Panc1 (cell line): ENCODE data around the gene SPATS2L. TPM values are rescaled to one million over a fixed set of nuclear protein-coding genes. Genes with fewer than 3 reads are reported as not detected.

ENCODE experiments used
- ATAC-seq: fragments of 200-7000 bp; cut with Tn5 transposase; 2 replicates; pipeline ENCODE4 v1.9.1; 2020; ENCODE audit warnings: mild to moderate bottlenecking, moderate library complexity
- BruUV-seq: library from RNA; stranded (reverse); fragments of 400-500 nt; replicated peaks from 2 replicates; lab custom pipeline; 2021; lab: Mats Ljungman, UMichigan
- CTCF ChIA-PET: fragments of 300-600 bp; sonication (Branson Sonifier 250); formaldehyde crosslinking; loops from one replicate; lab custom pipeline; 2022; ENCODE audit warnings: antibody characterized with exemption; lab: Charles Lee
- POLR2A ChIA-PET: fragments of 300-600 bp; sonication (Branson Sonifier 250); formaldehyde crosslinking; loops from one replicate; lab custom pipeline; 2022; ENCODE audit warnings: antibody characterized with exemption; lab: Charles Lee
- DNase-seq: peaks from one replicate; pipeline ENCODE4 v3.0.0-alpha.2; 2010; ENCODE audit warnings: low read depth, low spot score
- H3K27ac ChIP-seq: 2 replicates; pipeline ENCODE4 v1.5.1; 2011; ENCODE audit warnings: mild to moderate bottlenecking, low read length, inconsistent platforms
- H3K27me3 ChIP-seq: fragments of 200-500 bp; sonication (Bioruptor generic); 2 replicates; pipeline ENCODE4 v1.6.0; 2014; ENCODE audit warnings: low read length, inconsistent platforms; ENCODE audit not compliant: control insufficient read depth, insufficient read depth
- H3K36me3 ChIP-seq: fragments of 200-500 bp; sonication (Bioruptor generic); 2 replicates; pipeline ENCODE4 v1.5.1; 2014; ENCODE audit warnings: inconsistent platforms, mild to moderate bottlenecking, low read length, moderate library complexity; ENCODE audit not compliant: control insufficient read depth, insufficient read depth
- H3K4me1 ChIP-seq: 2 replicates; pipeline ENCODE4 v1.5.1; 2011; ENCODE audit warnings: inconsistent platforms, mild to moderate bottlenecking, low read length, moderate library complexity; ENCODE audit not compliant: control insufficient read depth, insufficient read depth
- H3K4me3 ChIP-seq, 2 experiments: 2 replicates each; pipeline ENCODE4 v1.5.1; 2011 to 2012; ENCODE audit warnings: low read depth in 2 of 2, low read length in 2 of 2, mild to moderate bottlenecking in 2 of 2, inconsistent platforms in 1 of 2, moderate library complexity in 1 of 2
- H3K9me3 ChIP-seq: fragments of 200-500 bp; sonication (Bioruptor generic); 2 replicates; pipeline ENCODE4 v1.5.1; 2014; ENCODE audit warnings: low read depth, mild to moderate bottlenecking, inconsistent platforms, low read length, moderate library complexity; ENCODE audit not compliant: control insufficient read depth, insufficient read depth
- CTCF ChIP-seq: fragments of 450-650 bp; IDR thresholded peaks from 2 replicates; pipeline ENCODE4 v1.5.1; 2017; ENCODE audit warnings: mild to moderate bottlenecking
- POLR2AphosphoS5 ChIP-seq: IDR thresholded peaks from 2 replicates; pipeline ENCODE4 v1.6.1; 2012; ENCODE audit warnings: mild to moderate bottlenecking, low read depth, low read length, moderate library complexity
- REST ChIP-seq, 2 experiments: IDR thresholded peaks; 2 replicates each; pipeline ENCODE4 v1.6.1; 2011 to 2012; ENCODE audit warnings: low read depth in 2 of 2, control low read depth in 1 of 2, low read length in 1 of 2, mild to moderate bottlenecking in 1 of 2, moderate library complexity in 1 of 2; ENCODE audit not compliant: insufficient read depth in 1 of 2
- SIN3A ChIP-seq: IDR thresholded peaks from 2 replicates; pipeline ENCODE4 v1.6.1; 2012; ENCODE audit warnings: low read depth, mild to moderate bottlenecking, low read length, moderate library complexity, borderline replicate concordance; ENCODE audit not compliant: insufficient read depth
- TCF7L2 ChIP-seq: IDR thresholded peaks from 2 replicates; pipeline ENCODE4 v1.6.1; 2011; ENCODE audit warnings: mild to moderate bottlenecking, low read depth, low read length, inconsistent platforms
- in situ Hi-C: cut with HindIII; loops from 2 replicates; pipeline ENCODE4 v1.10.0; 2016; ENCODE audit warnings: low sequenced_read_pairs, low pct_unique_long_range_greater_than_20kb
- intact Hi-C: fragments of 100-400 bp; cut with micrococcal nuclease; formaldehyde crosslinking; loops from one replicate; pipeline ENCODE4 v1.10.0; 2022; ENCODE audit not compliant: unreplicated experiment
- total RNA-seq: library from RNA; stranded (reverse); gene quantifications from one replicate; pipeline ENCODE4 v1.2.1, GENCODE V29; 2021; ENCODE audit not compliant: unreplicated experiment

Gene SPATS2L
- total RNA-seq, 1 experiment from 2014 or later, result 282 TPM

GRCh38 chr2:200492656-200493055 is 186.2 kb downstream of the SPATS2L start:
- no peaks in the 10 kb centered on the region for H3K9me3 ChIP-seq
- ATAC-seq (no peak), DNase-seq (no peak)
- H3K36me3 ChIP-seq, result peaks cover 3% of the 10 kb centered on the region; the same call in 1 of the 2 replicates
- no peak overlapping the region for H3K4me3 ChIP-seq
- in situ Hi-C loops (no loop called here), intact Hi-C loops (no loop called here)
- no TSS peak for BruUV-seq
- H3K27me3 ChIP-seq, result no peaks in the 10 kb centered on the region
- no peak overlapping the region for H3K27ac ChIP-seq
- CTCF ChIA-PET, result no interaction called here
- TF ChIP-seq POLR2AphosphoS5 (no peak), SIN3A (no peak), REST (IDR thresholded peaks at IDR 0.05; ENCODE audit: insufficient read depth in 1 of 2, low read depth in 2 of 2, low read length in 1 of 2) (no peak), TCF7L2 (no peak), CTCF (no peak)
- POLR2A ChIA-PET, result no interaction called here
- H3K4me1 ChIP-seq, result no peaks in the 10 kb centered on the region

DNA sequence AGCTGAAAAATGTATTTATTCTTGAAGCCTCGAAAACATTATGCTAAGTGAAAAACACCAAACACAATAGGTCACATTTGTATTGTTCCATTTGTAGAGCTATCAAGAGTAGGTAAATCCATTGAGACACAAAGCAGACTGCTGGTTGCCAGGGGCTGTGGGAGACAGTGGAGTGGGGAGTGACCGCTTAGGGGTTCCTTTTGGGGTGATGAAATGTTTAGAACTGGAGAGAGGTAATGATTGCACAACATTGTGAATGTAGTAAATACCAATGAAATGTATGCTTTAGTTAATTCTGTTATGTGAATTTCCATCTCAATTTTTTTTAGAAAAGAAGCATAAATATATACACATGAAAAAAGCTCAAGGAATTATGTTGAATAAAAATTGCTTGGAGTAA is 187.6 kb downstream of the SPATS2L start:
- BruUV-seq, result no TSS peak
- no peaks in the 10 kb centered on the region for H3K4me1 ChIP-seq
- in situ Hi-C loops, result no loop called here
- no peak overlapping the region for H3K4me3 ChIP-seq
- H3K27ac ChIP-seq, result no peak overlapping the region
- ChIA-PET POLR2A (no interaction called here), CTCF (no interaction called here)
- TF ChIP-seq POLR2AphosphoS5 (no peak), TCF7L2 (no peak)
- no peak for ATAC-seq
- intact Hi-C loops, result no loop called here
- DNase-seq, result no peak
- peaks cover under 1% of the 10 kb centered on the region; the same call in 1 of the 2 replicates for H3K36me3 ChIP-seq
- no peaks in the 10 kb centered on the region for H3K9me3 ChIP-seq
- no peaks in the 10 kb centered on the region for H3K27me3 ChIP-seq

DNA sequence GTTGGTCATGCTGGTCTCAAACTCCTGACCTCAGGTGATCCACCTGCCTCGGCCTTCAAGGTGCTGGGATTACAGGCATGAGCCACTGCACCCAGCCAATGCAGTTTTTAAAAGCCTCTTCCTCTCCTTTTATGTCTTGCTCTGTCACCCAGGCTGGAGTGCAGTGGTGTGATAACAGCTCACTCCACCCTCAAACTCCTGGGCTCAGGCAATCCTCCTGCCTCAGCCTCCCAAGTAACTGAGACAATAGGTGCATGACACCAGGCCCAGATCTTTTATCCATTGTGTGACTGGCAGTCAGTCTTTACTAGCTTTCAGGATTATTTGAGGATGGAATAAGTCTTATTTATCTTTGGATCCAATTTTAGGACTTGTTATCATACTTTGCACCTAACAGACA is 190.2 kb downstream of the SPATS2L start:
- TF ChIP-seq POLR2AphosphoS5 (no peak), SIN3A (no peak), CTCF (no peak), REST (IDR thresholded peaks at IDR 0.05; ENCODE audit: insufficient read depth in 1 of 2, low read depth in 2 of 2, low read length in 1 of 2) (no peak), TCF7L2 (no peak)
- no peaks in the 10 kb centered on the region for H3K27me3 ChIP-seq
- no peak for ATAC-seq
- no TSS peak for BruUV-seq
- DNase-seq, result no peak
- H3K4me3 ChIP-seq, result no peak overlapping the region
- POLR2A ChIA-PET, result no interaction called here
- no peaks in the 10 kb centered on the region for H3K36me3 ChIP-seq
- CTCF ChIA-PET, result no interaction called here
- H3K9me3 ChIP-seq, result no peaks in the 10 kb centered on the region
- no peaks in the 10 kb centered on the region for H3K4me1 ChIP-seq
- in situ Hi-C loops, result no loop called here
- no peak overlapping the region for H3K27ac ChIP-seq
- intact Hi-C loops, result no loop called here
